SK-N-SH treated with all-trans-retinoic acid at 6 μM for 48 hours (cell line): ENCODE results near the gene FARS2.

ENCODE experiments used
- BACH2 ChIP-seq: fragments of 250-450 bp; sonication (Bioruptor Pico); IDR thresholded peaks from 2 replicates; pipeline ENCODE4 v1.9.0; 2021; ENCODE audit warnings: mild to moderate bottlenecking, borderline replicate concordance
- POU6F1 ChIP-seq: fragments of 250-450 bp; sonication (Bioruptor Pico); IDR thresholded peaks from 2 replicates; pipeline ENCODE4 v1.8.0; 2021; ENCODE audit warnings: low read depth, mild to moderate bottlenecking, moderate library complexity, borderline replicate concordance
- RARB ChIP-seq: fragments of 250-450 bp; sonication (Bioruptor Pico); IDR thresholded peaks from 2 replicates; pipeline ENCODE4 v1.8.0; 2021; ENCODE audit warnings: mild to moderate bottlenecking, moderate library complexity
- TCF4 ChIP-seq: fragments of 250-450 bp; sonication (Bioruptor Pico); IDR thresholded peaks from 2 replicates; pipeline ENCODE4 v1.8.0; 2021; ENCODE audit warnings: mild to moderate bottlenecking, moderate library complexity, borderline replicate concordance

- TF ChIP-seq POU6F1 (CRISPR knock-in tag) (no peak), RARB (CRISPR knock-in tag) (no peak), BACH2 (CRISPR knock-in tag) (no peak), TCF4 (CRISPR knock-in tag) (no peak)
These were observed 483.8 kb downstream of the FARS2 start for GRCh38 chr6:5745081-5745480.
